Raji (cell line): Measurements from ENCODE around the gene CEP70.

ENCODE experiments used
- POLR2A ChIP-seq: IDR thresholded peaks from 2 replicates; pipeline ENCODE4 v1.6.1; 2011; ENCODE audit warnings: low read depth, low read length, control low read depth; ENCODE audit not compliant: insufficient read depth

CEP70 gene

GRCh38 chr3:138474163-138474562 is 119.9 kb downstream of the CEP70 start:
- no peak for TF ChIP-seq POLR2A

- TF ChIP-seq POLR2A, result no peak
Observed at GRCh38 chr3:138473391-138473790, 120.7 kb downstream of the CEP70 start.

GRCh38 chr3:138472141-138472825 is 121.8 kb downstream of the CEP70 start:
- no peak for TF ChIP-seq POLR2A

GRCh38 chr3:138471481-138471880 is 122.6 kb downstream of the CEP70 start:
- TF ChIP-seq POLR2A, result no peak

- no peak for TF ChIP-seq POLR2A
Observed at GRCh38 chr3:138470687-138471086, 123.4 kb downstream of the CEP70 start.

GRCh38 chr3:138469874-138470273 is 124.2 kb downstream of the CEP70 start:
- TF ChIP-seq POLR2A, result no peak

- TF ChIP-seq POLR2A, result no peak
Observed at GRCh38 chr3:138468886-138469285, 125.2 kb downstream of the CEP70 start.

- no peak for TF ChIP-seq POLR2A
Observed at GRCh38 chr3:138468451-138468850, 125.6 kb downstream of the CEP70 start.

GRCh38 chr3:138467931-138468330 is 126.1 kb downstream of the CEP70 start:
- no peak for TF ChIP-seq POLR2A

GRCh38 chr3:138465925-138466324 is 128.1 kb downstream of the CEP70 start:
- TF ChIP-seq POLR2A, result no peak

GRCh38 chr3:138465451-138465850 is 128.6 kb downstream of the CEP70 start:
- no peak for TF ChIP-seq POLR2A

- no peak for TF ChIP-seq POLR2A
Observed at GRCh38 chr3:138464491-138464860, 129.6 kb downstream of the CEP70 start.

- TF ChIP-seq POLR2A, result no peak
Observed at GRCh38 chr3:138463724-138464490, 130.2 kb downstream of the CEP70 start.

- no peak for TF ChIP-seq POLR2A
Observed at GRCh38 chr3:138461896-138462295, 132.2 kb downstream of the CEP70 start.

GRCh38 chr3:138461246-138461645 is 132.8 kb downstream of the CEP70 start:
- no peak for TF ChIP-seq POLR2A

- no peak for TF ChIP-seq POLR2A
Observed at GRCh38 chr3:138460536-138461205, 133.4 kb downstream of the CEP70 start.
